ENCODE data around the gene ARL6IP4.

The ARL6IP4 gene

DNA sequence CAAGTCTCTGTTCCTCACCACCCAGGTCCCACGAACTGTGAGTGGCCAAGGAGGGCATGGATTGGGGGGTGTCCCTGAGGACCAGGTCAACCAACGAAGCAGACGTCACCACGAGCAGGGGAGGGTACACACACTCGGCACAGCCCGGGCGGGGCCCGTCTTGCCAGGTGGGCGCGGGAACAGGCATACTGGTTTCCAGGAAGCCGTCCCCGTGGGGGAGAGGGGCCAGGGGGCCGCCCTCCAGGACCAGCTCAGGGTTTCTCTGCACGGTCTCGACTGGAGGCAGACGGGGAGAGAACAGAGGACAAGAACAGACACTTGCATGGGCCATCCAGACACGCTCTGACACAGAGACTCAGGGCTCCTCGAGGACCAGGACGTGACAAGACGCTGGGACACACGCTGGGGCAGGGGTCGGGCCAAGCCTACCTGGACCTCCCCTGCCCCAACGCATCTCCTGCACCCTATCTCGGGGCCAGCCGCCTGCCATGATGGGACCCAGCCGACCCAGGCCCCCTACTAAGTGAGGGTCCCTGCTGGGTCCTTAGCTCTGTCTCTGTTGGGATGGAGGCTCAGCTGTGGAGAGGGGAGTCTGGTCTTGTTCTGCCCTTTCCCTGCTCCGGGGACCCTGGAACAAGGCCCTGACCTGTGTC, 11.3 kb downstream of the ARL6IP4 start:
- no peak for DNase-seq

DNA sequence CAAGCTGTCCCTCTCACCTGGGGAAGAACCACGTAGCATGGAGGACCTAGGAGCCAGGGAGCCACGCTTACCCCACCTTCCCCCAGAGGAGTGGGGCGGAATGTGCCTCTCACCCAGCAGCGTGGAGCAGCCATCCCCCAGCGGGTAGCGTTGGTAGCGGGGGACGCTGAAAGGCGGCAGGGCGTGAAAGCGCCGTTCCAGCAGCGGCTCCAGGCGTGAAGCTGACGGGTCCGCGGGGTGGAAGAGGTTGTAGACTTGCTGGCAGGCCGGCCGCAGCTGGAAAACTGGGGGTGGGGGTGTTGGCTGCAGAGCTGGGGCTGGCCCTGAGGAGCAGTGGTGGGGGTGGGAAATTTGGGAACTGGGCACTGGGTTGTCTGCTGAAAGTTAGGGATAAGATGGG, 11.9 kb downstream of the ARL6IP4 start:
- no peak for DNase-seq

DNA sequence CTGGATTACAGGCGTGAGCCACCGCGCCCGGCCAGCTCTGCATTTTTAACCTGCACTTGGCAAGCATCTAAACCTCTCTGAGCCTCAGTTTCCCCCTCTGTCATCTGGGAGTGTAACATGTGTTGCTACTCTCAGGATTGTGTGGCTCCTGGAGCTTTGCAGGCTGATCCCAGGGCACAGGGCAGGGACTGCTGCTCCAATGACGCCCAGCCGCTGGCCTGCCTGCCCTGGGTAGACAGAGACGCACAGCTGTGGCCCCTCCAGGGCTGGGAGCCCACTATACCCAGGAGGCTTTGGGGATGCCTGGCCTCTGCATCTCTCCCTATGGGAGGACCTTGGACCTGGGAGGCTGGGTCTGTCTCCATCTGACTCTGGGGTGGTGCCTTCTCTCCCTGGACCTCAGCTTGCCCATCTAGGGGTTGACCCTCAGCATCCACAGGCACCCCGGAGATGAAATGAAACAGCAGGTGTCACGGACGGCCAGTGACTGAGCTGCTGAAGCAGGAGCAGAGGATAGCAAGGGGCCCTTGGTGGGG, 13.7 kb downstream of the ARL6IP4 start:
- no peak for DNase-seq

DNA sequence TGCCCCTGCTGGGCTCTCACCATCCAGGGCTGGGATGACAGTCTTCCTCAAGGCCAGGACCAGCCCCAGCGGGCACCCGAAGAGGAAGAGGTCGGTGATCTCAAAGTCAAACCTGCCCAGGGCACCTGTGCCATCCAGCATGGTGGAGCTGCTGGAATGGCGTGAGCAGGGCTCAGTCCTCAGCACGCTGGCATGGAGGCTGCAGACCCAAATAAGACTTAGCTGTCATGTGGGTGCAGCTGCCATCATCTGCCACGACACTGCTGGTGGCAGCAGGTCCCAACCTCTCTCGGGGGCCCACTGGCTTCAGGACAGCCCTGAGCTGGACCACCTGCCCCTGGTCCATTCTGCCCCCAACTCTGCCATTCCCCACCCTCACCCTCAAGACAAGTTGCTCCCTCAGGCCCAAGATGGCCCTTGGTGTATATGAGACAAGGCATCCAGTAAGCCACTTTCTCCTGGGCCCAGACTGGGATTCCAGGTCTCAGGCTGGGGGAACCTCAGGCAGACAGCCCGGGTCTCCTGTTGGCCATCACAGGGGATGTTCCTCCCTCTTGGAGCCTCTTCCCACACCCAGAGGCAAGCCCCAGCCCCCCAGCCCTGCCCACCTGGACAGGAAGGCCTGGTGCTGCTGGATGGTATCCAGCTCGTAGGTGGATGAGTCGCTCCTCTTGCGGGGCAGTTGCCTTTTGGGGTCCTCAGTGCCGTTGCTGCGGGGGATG, 14.5 kb downstream of the ARL6IP4 start:
- no peak for DNase-seq

DNA sequence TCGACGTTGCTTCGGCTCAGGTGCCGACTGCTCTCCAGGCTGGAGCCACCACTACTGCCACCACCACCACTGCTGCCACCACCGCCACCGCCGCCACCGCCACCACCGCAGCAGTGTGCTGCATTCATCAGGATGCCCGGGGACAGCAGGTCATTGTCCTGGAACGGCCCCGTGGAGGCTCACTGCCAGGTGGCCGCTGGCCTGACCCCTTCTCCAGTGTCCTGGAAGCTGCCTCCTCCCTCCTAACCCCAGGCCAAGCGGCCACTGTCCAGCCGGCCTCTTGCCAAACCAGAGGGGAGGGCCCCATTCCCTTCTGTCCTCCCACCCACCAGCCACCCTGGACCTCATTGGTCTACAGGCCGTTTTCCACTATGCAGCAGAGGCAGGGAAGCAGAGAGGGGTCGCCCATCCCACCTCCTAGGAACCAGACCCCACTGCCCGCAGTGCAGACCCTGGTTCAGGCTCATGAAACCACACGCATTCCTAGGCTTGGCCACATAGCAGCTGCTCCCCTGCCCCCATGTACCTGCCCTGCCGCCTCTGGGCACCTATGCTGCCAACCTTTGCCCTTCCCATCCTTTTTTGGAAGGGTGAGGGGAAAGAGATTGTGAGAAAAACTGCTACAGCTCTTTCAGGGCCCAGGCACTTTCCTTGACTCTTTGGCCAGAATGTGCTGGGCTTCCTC, 15.2 kb downstream of the ARL6IP4 start:
- no peak for DNase-seq

DNA sequence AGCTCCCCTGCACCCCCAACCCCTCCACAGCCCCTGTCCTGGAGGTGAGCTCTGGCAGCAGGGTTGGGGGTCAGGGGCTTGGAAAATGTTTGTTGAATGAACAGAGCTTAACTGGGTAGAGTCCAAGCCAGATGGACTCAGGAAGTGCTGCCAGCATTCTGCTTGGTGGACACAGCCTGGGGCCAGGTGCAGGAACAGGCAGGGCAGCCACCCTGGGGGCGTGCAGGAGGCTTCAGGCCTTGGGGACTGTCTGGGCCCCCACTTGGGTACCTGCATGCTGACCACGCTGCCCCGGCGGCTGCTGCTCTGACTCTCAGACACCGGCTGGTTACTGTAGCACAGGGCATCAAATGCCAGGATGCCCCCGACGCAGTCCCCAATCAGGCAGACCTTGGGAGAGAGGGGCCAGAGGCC, 15.7 kb downstream of the ARL6IP4 start:
- no peak for DNase-seq

DNA sequence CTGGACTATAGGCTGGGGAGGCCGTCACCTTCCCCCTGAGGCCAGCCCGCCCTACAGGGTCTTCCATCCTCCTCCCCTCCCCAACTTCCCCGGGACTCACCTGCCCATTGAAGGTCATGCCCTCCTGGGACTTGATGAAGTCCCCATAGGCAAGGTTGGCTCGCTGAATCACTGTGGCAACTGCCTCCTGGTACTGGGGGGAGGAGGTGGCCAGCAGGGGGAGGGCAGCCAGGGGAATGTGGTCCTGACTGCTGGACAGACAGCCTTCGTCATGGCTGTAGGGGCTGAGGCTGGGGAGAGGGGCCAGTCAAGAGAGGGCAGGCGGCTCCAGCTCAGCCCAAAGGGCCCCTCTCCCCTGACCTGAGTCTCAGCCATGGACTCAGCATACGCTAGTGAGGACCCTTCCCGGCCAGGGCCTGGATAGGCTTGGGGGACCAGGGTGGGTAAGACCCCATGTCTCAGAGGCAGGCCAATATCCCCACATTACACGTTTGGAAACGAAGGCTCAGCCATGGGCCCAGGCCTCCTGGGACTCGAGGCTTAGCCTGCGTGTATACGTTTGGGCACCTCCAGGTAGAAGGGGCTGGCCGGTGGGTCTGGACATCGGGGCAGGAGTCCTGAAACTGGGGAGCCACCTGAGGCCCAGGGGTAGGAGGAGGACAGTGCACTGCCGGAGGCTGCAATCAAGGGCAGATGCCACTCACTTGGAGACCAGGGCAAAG, 16.3 kb downstream of the ARL6IP4 start:
- no peak for DNase-seq

DNA sequence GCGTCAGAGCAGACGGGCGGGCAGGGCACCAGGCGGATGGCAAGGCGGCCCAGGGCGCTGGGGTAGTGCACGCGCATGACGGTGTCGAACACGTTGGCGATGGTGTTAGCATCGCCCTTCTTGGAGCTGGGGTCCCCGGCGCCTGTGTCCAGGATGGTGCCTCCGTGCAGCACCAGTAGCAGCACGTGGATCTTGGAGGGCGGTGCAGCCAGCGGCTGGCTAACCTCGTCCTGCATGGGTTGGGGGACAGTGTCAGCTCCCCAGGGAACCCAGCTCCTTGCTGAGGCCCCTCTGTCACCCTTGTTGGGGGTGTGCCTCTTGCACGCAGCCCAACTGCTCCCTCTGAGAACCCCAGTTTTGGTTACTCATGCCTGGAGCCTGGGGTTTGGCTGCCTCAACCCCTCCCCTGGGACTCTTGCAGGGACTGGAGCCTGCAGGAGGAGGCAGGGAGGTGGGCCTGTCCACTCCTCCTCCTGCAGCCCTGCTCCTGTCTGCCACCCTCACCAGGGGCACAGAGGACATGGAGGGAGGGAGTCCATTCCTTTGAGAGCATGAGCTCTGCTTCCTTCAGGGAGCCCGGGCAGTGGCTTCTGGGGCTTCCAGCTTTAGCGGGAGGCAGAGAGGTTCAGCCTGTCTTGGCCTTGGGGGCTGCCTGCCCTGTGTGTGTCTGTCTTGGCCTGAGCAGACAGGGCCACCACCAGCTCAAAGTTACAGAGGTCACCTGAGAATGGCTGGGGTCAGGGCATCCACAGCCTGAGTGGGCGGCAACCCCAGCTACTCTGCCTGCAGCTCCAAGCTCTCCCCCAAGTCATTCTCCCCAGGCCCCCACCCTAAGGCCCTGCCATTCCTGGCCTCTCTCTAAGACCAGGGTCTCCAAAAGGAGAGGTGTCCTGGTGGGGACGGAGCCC, 17.1 kb downstream of the ARL6IP4 start:
- DNase-seq, result no peak

DNA sequence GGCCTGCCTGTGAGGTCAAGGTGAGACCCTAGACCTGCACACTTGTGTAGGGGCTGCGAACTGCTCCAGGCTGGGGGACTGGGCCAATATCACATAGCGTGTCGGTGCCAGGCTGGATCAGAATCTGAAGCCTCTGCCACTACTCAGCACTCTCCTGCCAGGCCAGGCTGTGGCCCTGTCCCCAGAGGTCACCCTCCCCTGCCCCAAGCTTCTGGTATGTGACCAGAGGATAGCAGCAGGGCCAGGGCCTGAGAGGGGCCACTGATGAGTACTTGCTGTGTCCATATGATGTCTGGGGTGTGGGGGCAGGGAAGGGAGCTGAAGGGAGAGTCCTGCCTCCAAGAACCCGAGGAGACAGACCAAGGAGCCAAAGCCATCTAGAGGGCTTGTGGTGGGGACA, 17.8 kb downstream of the ARL6IP4 start:
- DNase-seq, result no peak

DNA sequence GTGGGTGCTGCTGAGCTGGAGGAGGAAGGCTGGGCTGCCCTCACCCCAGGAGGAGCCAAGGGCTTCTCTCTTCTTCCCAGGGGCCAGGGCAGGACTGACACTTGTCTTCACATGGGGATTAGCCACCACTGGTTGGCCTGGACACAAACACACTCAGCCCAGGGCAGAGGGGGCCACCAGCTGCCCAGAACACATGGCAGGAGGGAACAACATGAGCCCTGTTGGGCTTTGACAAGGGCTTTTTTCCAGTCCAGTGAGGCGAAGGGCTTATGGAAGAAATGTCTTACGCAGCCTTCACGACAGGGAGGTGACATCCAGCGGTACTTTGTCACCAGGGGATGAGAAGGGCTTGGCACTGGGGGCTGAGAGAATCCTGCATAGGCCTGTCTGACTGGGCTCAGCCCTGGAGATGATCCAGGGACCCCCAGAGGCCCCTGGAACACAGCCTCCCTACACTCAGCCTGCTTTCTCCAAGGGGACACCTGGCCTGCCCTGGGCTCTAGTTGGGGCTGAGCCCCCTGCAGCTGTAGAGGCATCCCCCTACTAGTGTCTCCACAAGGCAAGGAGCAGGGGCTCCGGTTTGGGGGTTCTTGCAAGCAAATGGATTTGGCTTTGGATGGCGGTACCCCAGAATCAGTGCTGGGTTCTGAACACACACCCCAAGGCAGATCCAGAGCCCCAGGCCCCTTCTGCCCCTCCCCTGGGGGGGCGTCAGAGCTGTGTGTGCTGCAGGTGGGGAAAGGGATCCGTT, 18.9 kb downstream of the ARL6IP4 start:
- DNase-seq, result no peak

DNA sequence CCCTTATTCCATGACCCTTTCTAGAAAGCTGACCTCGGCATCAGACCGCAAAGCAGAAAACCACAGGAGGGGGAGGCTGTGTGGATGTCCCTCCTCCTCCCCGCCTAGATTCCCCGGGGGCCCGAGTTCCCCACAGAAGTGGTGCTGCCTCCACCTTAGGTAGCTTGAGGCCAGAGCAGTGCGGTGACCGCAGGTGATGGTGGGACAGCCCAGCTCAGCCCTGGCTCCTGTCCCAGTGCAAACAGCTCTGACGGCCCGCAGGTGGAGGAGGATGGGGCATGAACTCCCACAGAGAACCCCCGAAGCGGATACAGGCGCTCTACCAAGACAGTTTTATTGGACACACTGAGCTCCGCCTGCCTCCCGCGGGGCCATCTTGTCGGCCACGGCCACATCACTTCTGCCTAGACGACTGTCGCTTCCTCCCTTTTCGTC, 19.5 kb downstream of the ARL6IP4 start:
- DNase-seq, result no peak

DNA sequence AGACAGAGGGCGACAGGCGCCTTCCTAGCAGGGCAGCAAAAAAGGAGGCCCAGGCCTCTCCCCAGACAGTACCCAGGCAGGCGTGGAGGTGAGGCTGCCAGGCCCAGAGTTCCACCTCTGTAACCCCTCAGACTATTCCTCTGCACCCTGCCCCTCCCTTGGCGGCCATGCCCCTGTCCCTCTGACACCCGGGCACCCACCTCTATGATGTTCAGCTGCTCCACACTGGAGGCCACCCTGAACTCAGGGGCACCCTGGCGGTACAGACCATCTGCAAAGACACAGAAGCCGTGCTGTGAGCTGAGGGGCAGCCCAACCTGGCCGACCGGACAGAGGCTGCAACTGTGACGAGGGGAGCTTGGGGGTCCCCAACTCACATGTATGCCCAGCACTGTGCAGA, 20.1 kb downstream of the ARL6IP4 start:
- DNase-seq, result no peak

DNA sequence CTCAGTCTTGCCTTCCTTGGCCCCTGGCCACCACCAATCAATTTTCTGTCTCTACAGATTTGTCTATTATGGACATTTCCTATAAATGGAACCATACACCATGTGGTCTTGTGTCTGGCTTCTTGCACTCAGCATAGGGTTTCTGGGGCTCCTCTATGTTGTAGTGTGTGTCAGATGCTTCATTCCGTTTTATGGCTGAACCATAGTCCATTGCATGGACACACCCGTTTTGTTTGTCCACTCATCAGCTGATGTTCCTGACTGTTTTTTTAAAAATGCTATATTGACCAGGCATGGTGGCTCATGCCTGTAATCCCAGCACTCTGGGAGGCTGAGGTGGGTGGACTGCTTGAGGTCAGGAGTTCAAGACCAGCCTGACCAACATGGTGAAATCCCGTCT, 21.0 kb downstream of the ARL6IP4 start:
- no peak for DNase-seq

DNA sequence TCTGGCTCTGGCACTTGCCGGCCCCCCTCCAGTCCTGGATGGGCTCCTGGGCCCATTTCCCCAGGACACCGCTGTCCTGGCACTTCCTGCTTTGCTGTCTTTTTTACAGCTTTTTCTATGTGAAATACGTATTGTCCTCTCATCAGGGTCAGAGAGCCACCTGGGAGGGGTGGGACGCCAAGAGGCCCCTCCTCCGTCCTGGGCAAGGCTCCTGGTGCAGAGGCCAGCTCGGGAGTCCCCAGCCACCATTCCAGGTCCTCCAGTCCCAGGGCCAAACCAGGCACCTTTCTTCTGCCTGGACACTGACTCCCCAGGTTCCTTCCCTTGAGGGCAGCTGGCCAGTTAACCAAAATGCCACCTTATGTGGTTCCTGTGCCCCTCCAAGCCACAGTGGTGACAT, 22.8 kb downstream of the ARL6IP4 start:
- no peak for DNase-seq

DNA sequence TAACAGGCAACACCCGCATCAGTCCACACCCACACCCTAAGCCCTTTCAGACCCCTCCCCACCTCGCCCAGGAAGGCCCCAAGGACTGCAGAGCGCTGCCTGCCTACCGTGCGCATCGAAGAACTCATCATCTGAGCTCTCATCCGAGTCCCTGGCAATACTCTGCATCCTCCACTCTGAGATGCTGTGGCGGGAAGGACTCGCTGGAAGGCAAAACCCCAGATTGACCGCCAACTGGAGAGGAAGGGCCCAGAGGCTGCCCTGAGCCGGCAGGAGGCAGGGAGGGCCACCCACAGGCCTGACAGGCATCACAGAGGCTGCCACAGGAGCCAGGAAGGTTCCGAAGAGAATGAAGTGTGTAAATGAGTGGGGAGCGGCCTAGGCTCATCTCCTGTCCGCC, 23.8 kb downstream of the ARL6IP4 start:
- DNase-seq, result no peak

DNA sequence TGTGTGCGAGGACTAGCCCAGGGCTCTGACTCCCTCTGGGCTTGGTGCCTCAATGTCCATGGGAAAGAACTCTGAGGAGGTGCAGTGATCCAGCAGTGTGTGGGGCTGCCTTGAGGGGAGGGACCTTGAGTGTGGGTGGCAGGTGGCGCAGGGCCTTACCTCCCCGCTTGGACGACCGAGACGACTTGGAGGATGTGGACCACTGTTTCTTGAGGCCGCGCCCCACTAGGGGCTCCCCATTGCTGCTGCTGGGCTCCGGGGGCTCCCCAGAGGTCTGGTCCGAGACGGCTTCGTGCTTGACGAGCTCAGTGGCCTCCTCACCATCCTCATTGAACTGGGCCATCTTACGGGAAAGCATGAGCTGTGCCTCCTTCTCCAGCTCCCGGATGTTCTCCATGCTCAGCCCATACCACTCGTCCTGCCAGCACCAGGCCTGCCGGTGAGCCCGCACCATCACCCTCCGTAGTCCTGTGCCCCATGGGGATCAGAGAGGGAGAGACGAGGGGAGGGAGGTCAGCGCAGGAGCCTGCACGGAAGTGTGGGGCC, 24.7 kb downstream of the ARL6IP4 start:
- no peak for DNase-seq

DNA sequence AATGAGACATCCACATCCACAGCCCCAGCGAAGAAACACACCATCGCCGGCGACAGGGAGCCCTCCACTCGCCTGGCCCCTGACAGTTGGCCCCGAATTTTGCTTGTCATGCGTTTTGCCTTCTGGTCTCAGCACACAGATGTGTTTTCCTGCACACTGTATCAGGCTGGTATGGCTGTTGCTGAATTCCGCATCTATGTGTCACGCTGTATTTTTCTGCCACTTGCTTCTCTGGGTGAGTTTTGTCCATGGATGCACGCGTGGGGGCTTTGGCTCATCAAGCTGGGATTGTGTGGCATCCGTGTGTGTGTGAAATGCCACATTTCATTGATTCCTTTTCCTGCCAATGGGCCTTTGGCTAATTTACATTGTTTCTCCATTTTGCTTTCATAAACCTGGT, 26.5 kb downstream of the ARL6IP4 start:
- DNase-seq, result no peak

DNA sequence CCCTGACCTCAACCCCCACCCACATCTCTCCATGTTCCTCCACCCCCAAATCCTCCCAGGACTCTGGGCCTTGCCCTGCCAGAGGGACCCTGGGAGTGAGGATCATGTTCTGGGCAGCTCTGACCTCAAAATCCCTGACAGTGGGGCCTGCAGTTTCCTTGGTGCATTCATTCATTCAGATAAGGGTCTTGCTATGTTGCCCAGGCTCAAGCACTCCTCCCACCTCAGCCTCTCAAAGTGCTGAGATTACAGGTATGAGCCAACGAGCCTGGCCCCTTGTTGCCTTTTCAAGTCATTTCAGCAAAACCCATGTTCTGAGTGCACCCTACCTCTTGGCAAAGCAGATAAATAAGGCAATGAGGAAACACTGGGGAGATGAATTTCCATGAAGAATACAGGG, 29.6 kb downstream of the ARL6IP4 start:
- no peak for DNase-seq

DNA sequence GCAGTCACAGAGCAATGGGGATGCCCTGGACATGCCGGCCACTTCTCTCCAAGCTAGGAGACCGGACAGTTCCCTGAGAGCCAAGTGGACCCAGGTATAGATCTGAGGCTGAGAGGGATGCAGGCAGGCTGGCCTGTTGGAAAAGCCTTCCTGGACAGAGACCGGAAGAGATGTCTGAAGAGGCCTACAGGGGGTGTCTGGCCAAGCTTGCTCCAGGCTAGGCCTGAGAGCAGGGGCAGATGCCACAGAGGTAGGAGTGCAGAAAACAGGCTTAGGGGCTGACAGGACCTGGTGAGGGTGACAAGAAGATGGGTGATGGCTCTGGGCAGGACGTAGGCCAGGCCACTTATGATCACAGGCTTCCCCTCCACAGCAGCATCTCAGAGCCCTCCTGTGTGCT, 30.2 kb downstream of the ARL6IP4 start:
- no peak for DNase-seq

DNA sequence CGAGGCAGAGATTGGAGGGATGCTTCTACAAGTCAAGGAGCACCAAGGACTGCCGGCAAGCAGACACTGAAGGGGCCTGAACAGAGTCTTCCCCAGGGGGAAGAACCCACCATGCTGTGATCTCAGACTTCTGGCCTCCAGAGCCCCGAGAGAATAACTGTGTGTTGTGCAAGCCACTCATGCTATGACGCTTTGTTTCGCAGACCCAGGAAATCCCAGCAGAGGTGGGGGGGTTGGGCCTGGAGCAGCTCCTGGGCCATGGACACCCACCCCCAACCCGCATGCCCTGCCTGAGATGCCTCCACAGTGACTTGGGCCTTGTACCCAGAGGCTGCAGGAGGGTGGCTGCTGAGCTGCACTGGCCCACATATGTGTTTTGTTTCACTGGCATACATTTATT, 31.2 kb downstream of the ARL6IP4 start:
- DNase-seq, result no peak

All from HCEC 1CT (cell line).